GM12875 (cell line): ENCODE results near the gene KCNK18.
A peak's percentile ranks its signal among the peaks of the same experiment; 100 is the strongest.
"Not testable (repeated sequence)": the region's sequence is repeated elsewhere in the genome, so short reads cannot be mapped to it uniquely, and the experiment has no call there.

Experiments
- H3K4me3 ChIP-seq: one replicate; pipeline ENCODE4 v1.5.1; 2011; ENCODE audit warnings: low read depth, low read length, control low read depth
- TF ChIP-seq, protein P1 (sequence below): IDR thresholded peaks from 2 replicates; pipeline ENCODE4 v1.5.1; 2011; ENCODE audit warnings: low read depth, mild to moderate bottlenecking, control low read depth, inconsistent platforms, low read length, moderate library complexity, borderline replicate concordance; ENCODE audit not compliant: insufficient read depth

KCNK18 gene

GRCh38 chr10:117174439-117175214 is 22.7 kb upstream of the KCNK18 start:
- H3K4me3 ChIP-seq, result peak overlapping the region; percentile 42

DNA sequence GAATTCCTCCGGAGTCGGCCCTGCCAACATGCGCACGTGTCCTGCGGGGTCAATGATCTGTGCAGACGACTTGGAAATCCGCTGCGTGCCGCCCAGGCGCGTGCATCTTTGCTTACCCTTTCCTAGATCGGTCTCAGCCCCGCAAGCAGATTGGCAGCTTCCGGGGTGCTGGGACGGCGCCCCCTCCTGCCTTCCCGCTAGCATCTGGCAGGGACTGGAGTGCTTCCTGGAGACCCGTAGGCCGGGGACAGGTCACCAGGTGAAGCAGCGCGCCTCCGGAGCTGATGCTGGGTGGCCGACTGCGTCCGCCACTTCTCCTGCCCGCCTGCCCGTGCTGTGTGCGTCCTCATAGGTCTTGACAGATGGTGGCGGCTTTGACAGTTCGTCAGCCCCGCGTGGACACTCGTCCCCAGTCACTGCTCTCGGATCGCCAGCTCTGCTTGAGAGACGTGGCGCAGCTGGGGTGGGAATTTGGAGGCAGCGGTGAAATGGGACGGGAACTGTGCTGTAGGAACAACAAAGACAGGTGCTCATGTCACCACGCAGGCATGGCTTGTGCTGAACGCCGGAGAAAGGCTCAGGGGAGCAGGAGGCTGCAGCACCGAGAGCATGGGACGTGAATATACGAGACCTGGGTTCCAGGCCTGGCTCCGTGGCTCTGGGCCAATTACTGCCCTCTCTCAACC is 21.9 kb upstream of the KCNK18 start:
- H3K4me3 ChIP-seq, result peak overlapping the region; percentile 42
- TF ChIP-seq, protein P1, sequence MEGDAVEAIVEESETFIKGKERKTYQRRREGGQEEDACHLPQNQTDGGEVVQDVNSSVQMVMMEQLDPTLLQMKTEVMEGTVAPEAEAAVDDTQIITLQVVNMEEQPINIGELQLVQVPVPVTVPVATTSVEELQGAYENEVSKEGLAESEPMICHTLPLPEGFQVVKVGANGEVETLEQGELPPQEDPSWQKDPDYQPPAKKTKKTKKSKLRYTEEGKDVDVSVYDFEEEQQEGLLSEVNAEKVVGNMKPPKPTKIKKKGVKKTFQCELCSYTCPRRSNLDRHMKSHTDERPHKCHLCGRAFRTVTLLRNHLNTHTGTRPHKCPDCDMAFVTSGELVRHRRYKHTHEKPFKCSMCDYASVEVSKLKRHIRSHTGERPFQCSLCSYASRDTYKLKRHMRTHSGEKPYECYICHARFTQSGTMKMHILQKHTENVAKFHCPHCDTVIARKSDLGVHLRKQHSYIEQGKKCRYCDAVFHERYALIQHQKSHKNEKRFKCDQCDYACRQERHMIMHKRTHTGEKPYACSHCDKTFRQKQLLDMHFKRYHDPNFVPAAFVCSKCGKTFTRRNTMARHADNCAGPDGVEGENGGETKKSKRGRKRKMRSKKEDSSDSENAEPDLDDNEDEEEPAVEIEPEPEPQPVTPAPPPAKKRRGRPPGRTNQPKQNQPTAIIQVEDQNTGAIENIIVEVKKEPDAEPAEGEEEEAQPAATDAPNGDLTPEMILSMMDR, result no peak

More at GRCh38 chr10:117174439-117175214, 22.7 kb upstream of the KCNK18 start:
- TF ChIP-seq, protein P1, result peak; percentile 83

GRCh38 chr10:117175901-117176534 is 21.3 kb upstream of the KCNK18 start:
- no peak overlapping the region for H3K4me3 ChIP-seq
- TF ChIP-seq, protein P1, result peak; percentile 73

DNA sequence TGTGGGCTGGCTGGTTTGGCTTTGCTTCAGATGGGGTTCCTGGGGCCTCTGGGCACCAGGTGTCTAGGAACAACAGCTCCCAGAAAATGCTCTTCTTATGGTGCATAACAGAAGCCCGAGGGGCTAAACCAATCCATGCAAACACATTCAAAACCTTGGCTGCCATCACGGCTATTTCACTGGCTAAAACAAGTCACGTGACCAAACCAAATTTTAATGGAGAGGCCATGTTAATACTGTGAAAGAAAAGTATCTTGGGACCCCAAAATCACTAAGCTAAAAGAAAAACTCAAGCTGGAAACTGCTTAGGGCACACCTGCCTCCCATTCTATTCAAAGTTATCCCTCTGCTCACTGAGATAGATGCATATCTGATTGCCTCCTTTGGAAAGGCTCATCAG is 19.1 kb upstream of the KCNK18 start:
- H3K4me3 ChIP-seq, result no peak overlapping the region
- TF ChIP-seq, protein P1, result no peak

DNA sequence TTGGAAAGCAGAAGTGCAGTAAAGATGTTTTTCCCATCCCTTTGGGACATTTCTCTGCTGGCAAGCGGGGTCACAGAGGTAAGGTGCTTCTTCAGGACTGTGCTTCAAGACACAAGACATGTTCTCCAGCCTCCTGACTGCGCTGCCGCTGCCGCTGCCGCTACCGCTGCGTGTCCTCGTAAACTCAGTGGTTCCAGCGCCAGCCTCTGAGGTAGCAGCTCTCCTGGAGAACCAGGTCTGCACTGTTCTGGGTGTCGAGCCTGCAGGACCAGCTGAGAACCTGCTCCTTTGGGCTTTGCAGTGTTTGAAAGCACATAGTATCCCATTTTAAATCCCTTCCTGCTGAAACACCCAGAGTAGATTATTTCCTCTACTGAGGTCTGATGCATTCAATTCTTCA is 13.0 kb upstream of the KCNK18 start:
- H3K4me3 ChIP-seq, result no peak overlapping the region
- TF ChIP-seq, protein P1, result no peak

DNA sequence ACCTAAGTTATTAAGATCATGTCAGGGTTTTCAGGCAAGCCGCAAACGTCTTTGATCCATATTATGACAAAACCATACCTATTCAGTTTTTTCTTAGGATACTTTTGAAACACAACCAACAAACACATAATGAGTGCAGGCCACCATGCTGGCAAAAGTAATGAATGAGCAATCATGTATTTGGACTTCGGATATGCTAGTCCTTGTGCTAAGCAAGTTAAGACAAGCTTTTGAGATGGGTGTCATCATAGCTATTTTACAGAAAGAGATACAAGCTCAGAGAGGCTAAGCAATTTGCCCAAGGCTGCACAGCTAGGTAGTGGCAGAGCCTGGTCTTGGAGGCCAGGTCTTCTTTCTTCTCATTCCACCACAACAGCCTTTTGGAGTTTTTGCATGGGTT is 12.5 kb upstream of the KCNK18 start:
- no peak overlapping the region for H3K4me3 ChIP-seq
- TF ChIP-seq, protein P1, result no peak

GRCh38 chr10:117185817-117186216 is 11.5 kb upstream of the KCNK18 start:
- not testable (repeated sequence) for H3K4me3 ChIP-seq
